Measurements from ENCODE around the gene CNST. TPM values are rescaled to one million over a fixed set of nuclear protein-coding genes. Genes with fewer than 3 reads are reported as not detected.

CNST gene
- total and polyA plus RNA-seq, 2 donors from 2014 or later, result 5.6 to 24.1 TPM

DNA sequence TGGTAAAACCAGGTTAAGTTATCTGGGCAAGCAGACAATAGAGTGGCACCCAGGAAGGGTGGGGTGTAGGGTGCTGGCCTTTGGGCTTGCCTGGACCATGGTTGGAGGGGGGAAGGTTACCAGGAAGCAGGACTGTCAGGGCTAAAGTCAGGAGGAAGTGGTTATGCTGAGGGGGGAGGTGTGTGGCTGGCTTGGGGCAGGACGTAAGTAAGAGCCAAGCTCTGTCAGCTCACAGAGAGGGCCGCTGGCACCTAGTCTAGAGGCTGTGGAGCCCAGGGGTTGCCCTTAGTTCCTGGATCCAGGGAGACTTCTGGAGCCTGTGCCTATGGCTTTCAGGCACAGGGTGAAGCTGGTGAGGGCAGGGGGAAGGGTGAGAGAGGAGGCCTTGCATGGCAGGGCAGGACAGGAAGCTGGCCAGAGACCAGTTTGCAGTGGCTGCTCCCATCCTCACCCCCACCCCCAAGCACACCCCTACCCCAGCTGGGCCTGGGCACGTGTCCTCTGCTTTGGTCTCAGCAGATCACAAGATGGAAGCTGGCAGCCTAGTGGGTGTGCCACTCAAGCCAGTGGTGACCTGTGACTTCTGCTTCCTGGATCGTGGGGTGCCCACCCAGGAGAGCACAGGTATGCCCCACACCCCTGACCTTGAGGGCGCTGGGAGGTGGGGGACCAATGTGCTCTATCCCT lies 38.7 kb upstream of the CNST start:
- DNase-seq (no peak), FAIRE-seq (no peak)
- TF ChIP-seq, protein P1, sequence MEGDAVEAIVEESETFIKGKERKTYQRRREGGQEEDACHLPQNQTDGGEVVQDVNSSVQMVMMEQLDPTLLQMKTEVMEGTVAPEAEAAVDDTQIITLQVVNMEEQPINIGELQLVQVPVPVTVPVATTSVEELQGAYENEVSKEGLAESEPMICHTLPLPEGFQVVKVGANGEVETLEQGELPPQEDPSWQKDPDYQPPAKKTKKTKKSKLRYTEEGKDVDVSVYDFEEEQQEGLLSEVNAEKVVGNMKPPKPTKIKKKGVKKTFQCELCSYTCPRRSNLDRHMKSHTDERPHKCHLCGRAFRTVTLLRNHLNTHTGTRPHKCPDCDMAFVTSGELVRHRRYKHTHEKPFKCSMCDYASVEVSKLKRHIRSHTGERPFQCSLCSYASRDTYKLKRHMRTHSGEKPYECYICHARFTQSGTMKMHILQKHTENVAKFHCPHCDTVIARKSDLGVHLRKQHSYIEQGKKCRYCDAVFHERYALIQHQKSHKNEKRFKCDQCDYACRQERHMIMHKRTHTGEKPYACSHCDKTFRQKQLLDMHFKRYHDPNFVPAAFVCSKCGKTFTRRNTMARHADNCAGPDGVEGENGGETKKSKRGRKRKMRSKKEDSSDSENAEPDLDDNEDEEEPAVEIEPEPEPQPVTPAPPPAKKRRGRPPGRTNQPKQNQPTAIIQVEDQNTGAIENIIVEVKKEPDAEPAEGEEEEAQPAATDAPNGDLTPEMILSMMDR (IDR thresholded peaks at IDR 0.05; ENCODE audit: borderline replicate concordance, extremely low read depth, insufficient read depth), result no peak
- no peak overlapping the region for H3K9ac ChIP-seq (ENCODE audit: low read length in 3 of 3)
- peaks cover 0 to 9% (median 0%) of the 10 kb centered on the region in 3 donors for H3K9me3 ChIP-seq (ENCODE audit: control insufficient read depth in 2 of 3, insufficient read depth in 1 of 3, low read length in 3 of 3)
- no peaks in the 10 kb centered on the region for H3K4me1 ChIP-seq (ENCODE audit: control insufficient read depth in 2 of 3, insufficient read depth in 2 of 3, low read depth in 1 of 3, low read length in 3 of 3)
- H3K27ac ChIP-seq (ENCODE audit: low read depth in 2 of 2, low read length in 2 of 2), result no peak overlapping the region
- H3K27me3 ChIP-seq (ENCODE audit: control insufficient read depth, insufficient read depth, low read length), result no peaks in the 10 kb centered on the region
- intact Hi-C loops (cut with DNase I), result no loop called here
- no peaks in the 10 kb centered on the region for H3K36me3 ChIP-seq (ENCODE audit: control insufficient read depth in 2 of 3, insufficient read depth in 3 of 3, low read length in 3 of 3)
- H3K4me3 ChIP-seq (ENCODE audit: low read length in 3 of 3), result no peak overlapping the region

DNA sequence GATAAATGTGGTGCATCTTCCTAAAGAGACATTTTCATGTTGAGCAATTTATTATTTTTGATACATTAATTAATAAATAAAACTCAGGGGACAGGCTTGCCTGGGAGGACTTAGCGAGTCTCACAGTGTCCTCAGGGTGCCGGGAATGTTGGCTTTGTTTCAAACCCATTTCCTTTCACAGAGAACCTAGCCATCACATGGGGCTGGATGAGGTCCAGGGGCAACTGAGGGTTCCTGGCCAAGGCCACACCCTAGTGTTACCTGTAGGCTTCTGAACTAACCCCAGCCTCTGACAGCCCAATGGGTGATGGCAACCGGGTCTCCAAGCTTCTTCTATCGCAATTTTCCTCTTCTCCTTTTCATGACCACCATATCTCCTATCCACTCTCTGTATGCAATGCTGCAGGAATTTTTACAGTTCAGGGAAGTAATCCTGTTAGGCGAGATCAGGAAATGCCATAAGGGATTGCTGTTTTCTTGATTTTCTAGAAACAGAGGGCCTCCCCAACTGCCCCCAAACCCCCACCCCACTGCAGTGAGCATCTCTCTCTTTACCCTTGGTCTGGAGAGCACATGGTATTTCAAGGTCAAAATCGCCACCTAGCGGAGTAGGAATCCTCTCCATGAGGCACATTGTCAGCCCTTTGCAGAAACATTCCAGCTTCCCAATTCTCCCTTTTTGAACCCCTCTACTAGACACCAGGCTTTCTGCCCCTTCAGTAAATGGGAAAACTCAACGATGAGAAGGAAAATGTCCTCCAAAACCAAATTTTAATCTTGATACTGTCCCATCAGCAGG lies 37.1 kb upstream of the CNST start:
- DNase-seq (no peak), FAIRE-seq (no peak)
- Histone ChIP-seq H3K4me3 (ENCODE audit: low read length in 3 of 3) (no peak overlapping the region), H3K9me3 (ENCODE audit: control insufficient read depth in 2 of 3, insufficient read depth in 1 of 3, low read length in 3 of 3) (peaks cover 0 to 9% (median 0%) of the 10 kb centered on the region in 3 donors), H3K27ac (ENCODE audit: low read depth in 2 of 2, low read length in 2 of 2) (no peak overlapping the region), H3K9ac (ENCODE audit: low read length in 3 of 3) (no peak overlapping the region), H3K27me3 (ENCODE audit: control insufficient read depth, insufficient read depth, low read length) (no peaks in the 10 kb centered on the region), H3K4me1 (ENCODE audit: control insufficient read depth in 2 of 3, insufficient read depth in 2 of 3, low read depth in 1 of 3, low read length in 3 of 3) (no peaks in the 10 kb centered on the region), H3K36me3 (ENCODE audit: control insufficient read depth in 2 of 3, insufficient read depth in 3 of 3, low read length in 3 of 3) (no peaks in the 10 kb centered on the region)
- intact Hi-C loops (cut with DNase I), result no loop called here
- TF ChIP-seq, protein P1 (IDR thresholded peaks at IDR 0.05; ENCODE audit: borderline replicate concordance, extremely low read depth, insufficient read depth), result no peak

DNA sequence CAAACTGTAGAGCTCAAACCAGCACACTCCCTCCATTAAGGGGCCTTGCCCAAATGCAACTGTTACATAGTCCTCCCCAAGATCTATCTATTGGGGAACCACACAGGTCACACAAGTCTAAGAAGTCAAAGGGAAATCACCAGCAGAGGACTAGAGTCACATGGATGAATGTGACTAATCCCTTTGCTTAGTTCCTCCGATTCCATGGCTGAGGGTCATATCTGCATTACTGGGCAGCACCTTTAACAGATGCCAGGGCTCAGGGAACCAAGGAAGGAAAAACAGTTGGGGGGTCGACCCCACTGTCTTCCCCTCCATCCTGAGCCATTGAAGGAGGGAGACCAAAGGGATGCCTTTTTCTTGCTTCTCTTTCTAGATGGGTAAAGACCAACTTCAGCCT lies 35.8 kb upstream of the CNST start:
- Histone ChIP-seq H3K4me1 (ENCODE audit: control insufficient read depth in 2 of 3, insufficient read depth in 2 of 3, low read depth in 1 of 3, low read length in 3 of 3) (no peaks in the 10 kb centered on the region), H3K36me3 (ENCODE audit: control insufficient read depth in 2 of 3, insufficient read depth in 3 of 3, low read length in 3 of 3) (no peaks in the 10 kb centered on the region), H3K4me3 (ENCODE audit: low read length in 3 of 3) (no peak overlapping the region), H3K27me3 (ENCODE audit: control insufficient read depth, insufficient read depth, low read length) (no peaks in the 10 kb centered on the region), H3K9ac (ENCODE audit: low read length in 3 of 3) (no peak overlapping the region), H3K9me3 (ENCODE audit: control insufficient read depth in 2 of 3, insufficient read depth in 1 of 3, low read length in 3 of 3) (peaks cover 0 to 9% (median 0%) of the 10 kb centered on the region in 3 donors), H3K27ac (ENCODE audit: low read depth in 2 of 2, low read length in 2 of 2) (no peak overlapping the region)
- no peak for DNase-seq
- TF ChIP-seq, protein P1 (IDR thresholded peaks at IDR 0.05; ENCODE audit: borderline replicate concordance, extremely low read depth, insufficient read depth), result no peak
- FAIRE-seq, result no peak
- intact Hi-C loops (cut with DNase I), result no loop called here

Data from kidney (tissue), 14 donors.